Coronary artery (tissue), 2 donors: ENCODE measurements around the gene TUBA3C.

Experiments
- DNase-seq: peaks from one replicate; pipeline ENCODE4 v3.0.0-alpha.2; 2017; ENCODE audit warnings: low spot score
- H3K27ac ChIP-seq, 2 donors: fragments of 200-600 bp; sonication (generic); one replicate each; pipeline ENCODE4 v1.5.1; 2016 to 2019
- H3K4me3 ChIP-seq: fragments of 200-600 bp; sonication (generic); 2 replicates; pipeline ENCODE4 v1.5.1; 2016; ENCODE audit warnings: mild to moderate bottlenecking, moderate library complexity
- CTCF ChIP-seq: fragments of 200-600 bp; sonication (generic); IDR thresholded peaks from one replicate; pipeline ENCODE4 v1.5.1; 2019; ENCODE audit warnings: antibody characterized with exemption

Gene TUBA3C

GRCh38 chr13:19154843-19155242, 26.8 kb downstream of the TUBA3C start:
- H3K27ac ChIP-seq, result no peak overlapping the region

GRCh38 chr13:19153782-19154450, 27.7 kb downstream of the TUBA3C start:
- no peak for TF ChIP-seq CTCF
- H3K27ac ChIP-seq, result no peak overlapping the region
- DNase-seq, result no peak
- no peak overlapping the region for H3K4me3 ChIP-seq

More at GRCh38 chr13:19154843-19155242, 26.8 kb downstream of the TUBA3C start:
- TF ChIP-seq CTCF, result no peak
- DNase-seq, result no peak
- H3K4me3 ChIP-seq, result no peak overlapping the region

- DNase-seq, result no peak
- H3K27ac ChIP-seq, result no peak overlapping the region
- H3K4me3 ChIP-seq, result no peak overlapping the region
- TF ChIP-seq CTCF, result no peak
These were observed 29.2 kb downstream of the TUBA3C start for GRCh38 chr13:19152403-19152802.

GRCh38 chr13:19151581-19152263, 29.9 kb downstream of the TUBA3C start:
- no peak for TF ChIP-seq CTCF
- Histone ChIP-seq H3K4me3 (no peak overlapping the region), H3K27ac (no peak overlapping the region)
- no peak for DNase-seq

GRCh38 chr13:19150712-19151228, 30.9 kb downstream of the TUBA3C start:
- Histone ChIP-seq H3K27ac (no peak overlapping the region), H3K4me3 (no peak overlapping the region)
- TF ChIP-seq CTCF, result no peak
- DNase-seq, result no peak

- DNase-seq, result no peak
- Histone ChIP-seq H3K27ac (no peak overlapping the region), H3K4me3 (no peak overlapping the region)
- TF ChIP-seq CTCF, result no peak
These were observed 31.4 kb downstream of the TUBA3C start for GRCh38 chr13:19150226-19150625.

- H3K27ac ChIP-seq, result no peak overlapping the region
- TF ChIP-seq CTCF, result no peak
- no peak overlapping the region for H3K4me3 ChIP-seq
- no peak for DNase-seq
These were observed 33.1 kb downstream of the TUBA3C start for GRCh38 chr13:19148561-19148960.
